ENCODE results near the gene KCNQ2.

KCNQ2 gene

GRCh38 chr20:63471002-63471716 is 1.3 kb downstream of the KCNQ2 start:
- no peak for DNase-seq (ENCODE audit: low spot score)

GRCh38 chr20:63470410-63470809 is 2.0 kb downstream of the KCNQ2 start:
- DNase-seq (ENCODE audit: low spot score) = no peak

GRCh38 chr20:63469713-63470101 is 2.7 kb downstream of the KCNQ2 start:
- DNase-seq (ENCODE audit: low spot score) = no peak

GRCh38 chr20:63469019-63469712 is 3.3 kb downstream of the KCNQ2 start:
- no peak for DNase-seq (ENCODE audit: low spot score)

- no peak for DNase-seq (ENCODE audit: low spot score)
Measured at GRCh38 chr20:63468421-63468820, 4.0 kb downstream of the KCNQ2 start.

GRCh38 chr20:63467294-63468083 is 5.0 kb downstream of the KCNQ2 start:
- no peak for DNase-seq (ENCODE audit: low spot score)

GRCh38 chr20:63466861-63467260 is 5.6 kb downstream of the KCNQ2 start:
- DNase-seq (ENCODE audit: low spot score) = no peak

GRCh38 chr20:63466250-63466825 is 6.1 kb downstream of the KCNQ2 start:
- DNase-seq (ENCODE audit: low spot score) = no peak

GRCh38 chr20:63465380-63466249 is 6.8 kb downstream of the KCNQ2 start:
- DNase-seq (ENCODE audit: low spot score) = no peak

- DNase-seq (ENCODE audit: low spot score) = no peak
Measured at GRCh38 chr20:63464289-63464635, 8.2 kb downstream of the KCNQ2 start.

- DNase-seq (ENCODE audit: low spot score) = no peak
Measured at GRCh38 chr20:63463400-63464288, 8.8 kb downstream of the KCNQ2 start.

- DNase-seq (ENCODE audit: low spot score) = no peak
Measured at GRCh38 chr20:63462244-63462643, 10.2 kb downstream of the KCNQ2 start.

GRCh38 chr20:63461104-63461763 is 11.2 kb downstream of the KCNQ2 start:
- no peak for DNase-seq (ENCODE audit: low spot score)

- DNase-seq (ENCODE audit: low spot score) = no peak
Measured at GRCh38 chr20:63459070-63459380, 13.4 kb downstream of the KCNQ2 start.

- DNase-seq (ENCODE audit: low spot score) = no peak
Measured at GRCh38 chr20:63458170-63459069, 14.0 kb downstream of the KCNQ2 start.

GRCh38 chr20:63457737-63458136 is 14.7 kb downstream of the KCNQ2 start:
- no peak for DNase-seq (ENCODE audit: low spot score)

- no peak for DNase-seq (ENCODE audit: low spot score)
Measured at GRCh38 chr20:63456429-63457284, 15.8 kb downstream of the KCNQ2 start.

GRCh38 chr20:63455568-63455859 is 16.9 kb downstream of the KCNQ2 start:
- no peak for DNase-seq (ENCODE audit: low spot score)

Measured in CD4-positive, alpha-beta T cell treated with Interleukin-6 at 100 ng/mL for 8 hours (primary cell).